HepG2 (cell line): ENCODE results near the gene DNAJA3. TPM values are rescaled to one million over a fixed set of nuclear protein-coding genes. Genes with fewer than 3 reads are reported as not detected.
A peak's percentile ranks its signal among the peaks of the same experiment; 100 is the strongest.

Experiments
- ATAC-seq: fragments of 200-7000 bp; cut with Tn5 transposase; 3 replicates; pipeline ENCODE4 v1.9.1; 2020; ENCODE audit warnings: mild to moderate bottlenecking, moderate library complexity
- BruUV-seq: library from RNA; stranded (reverse); fragments of 400-500 nt; replicated peaks from 2 replicates; lab custom pipeline; 2021; lab: Mats Ljungman, UMichigan
- CTCF ChIA-PET: fragments of 300-600 bp; formaldehyde crosslinking; extraction: SDS; loops from one replicate; lab custom pipeline; 2021; ENCODE audit warnings: low total read pairs, inconsistent platforms, low intra/inter-chr PET ratio; lab: Yijun Ruan, JAX
- POLR2A ChIA-PET: fragments of 350-600 bp; sonication (Branson Sonifier 250); formaldehyde crosslinking; loops from one replicate; lab custom pipeline; 2020; ENCODE audit warnings: antibody characterized with exemption, inconsistent platforms; lab: Yijun Ruan, JAX
- DNase-seq: peaks from one replicate; pipeline ENCODE4 v3.0.0-alpha.2; 2015; ENCODE audit warnings: low spot score
- FAIRE-seq: peaks from 3 replicates; lab custom pipeline; 2011; peaks lifted over from hg19 to GRCh38; lab: Jason Lieb, UNC
- H2AFZ ChIP-seq: one replicate; pipeline ENCODE4 v1.6.1; 2011; ENCODE audit warnings: low read length, inconsistent platforms
- H3K27ac ChIP-seq: fragments of 300-600 bp; 3 replicates; pipeline ENCODE4 v1.8.0; 2011; ENCODE audit warnings: mixed run types, mild to moderate bottlenecking, mixed read lengths, low read length, inconsistent platforms; ENCODE audit not compliant: insufficient read depth; ENCODE audit errors: extremely low read length
- H3K27me3 ChIP-seq, 2 experiments: fragments of 200-600 bp in 1 of 2; 2 replicates in 1 of 2; 3 replicates in 1 of 2; pipeline versions ENCODE4 v1.6.0 to v1.8.0; 2011; ENCODE audit warnings: low read length in 2 of 2, mild to moderate bottlenecking in 2 of 2, moderate library complexity in 2 of 2, inconsistent platforms in 1 of 2; ENCODE audit not compliant: insufficient read depth in 2 of 2, control insufficient read depth in 1 of 2
- H3K36me3 ChIP-seq, 2 experiments: fragments of 200-600 bp in 1 of 2; replicated peaks in 1 of 2; 2 replicates in 1 of 2; 3 replicates in 1 of 2; pipeline versions ENCODE4 v1.5.1 to v1.8.0; 2011; ENCODE audit warnings: low read length in 2 of 2, inconsistent platforms in 1 of 2; ENCODE audit not compliant: insufficient read depth in 2 of 2, control insufficient read depth in 1 of 2
- H3K4me1 ChIP-seq: 2 replicates; pipeline ENCODE4 v1.5.1; 2012; ENCODE audit warnings: low read length, inconsistent platforms; ENCODE audit not compliant: insufficient read depth
- H3K4me2 ChIP-seq: 2 replicates; pipeline ENCODE4 v1.6.0; 2011; ENCODE audit warnings: low read depth, low read length, inconsistent platforms
- H3K4me3 ChIP-seq, 3 experiments: fragments of 200-600 bp in 1 of 3; sonication (generic), shearing (Covaris generic) in 1 of 3; replicated peaks in 1 of 3; 2 replicates each; pipeline ENCODE4 v1.5.1; 2011 to 2016; ENCODE audit warnings: low read length in 3 of 3, inconsistent platforms in 2 of 3, low read depth in 2 of 3, mild to moderate bottlenecking in 2 of 3, control low read depth in 1 of 3, mixed read lengths in 1 of 3; ENCODE audit not compliant: insufficient read depth in 1 of 3
- H3K79me2 ChIP-seq: one replicate; pipeline ENCODE4 v1.6.1; 2011; ENCODE audit warnings: low read length, inconsistent platforms; ENCODE audit not compliant: insufficient read depth
- H3K9ac ChIP-seq: 2 replicates; pipeline ENCODE4 v1.6.0; 2011; ENCODE audit warnings: mild to moderate bottlenecking, low read depth, low read length, inconsistent platforms; ENCODE audit not compliant: insufficient read depth
- H3K9me3 ChIP-seq: 2 replicates; pipeline ENCODE4 v1.5.1; 2012; ENCODE audit warnings: mild to moderate bottlenecking, low read length
- H4K20me1 ChIP-seq: 2 replicates; pipeline ENCODE4 v1.6.0; 2011; ENCODE audit warnings: inconsistent platforms, mild to moderate bottlenecking, low read length, moderate library complexity; ENCODE audit not compliant: insufficient read depth
- AGO2 ChIP-seq: fragments of 200-400 bp; formaldehyde crosslinking; optimal IDR thresholded peaks from 2 replicates; pipeline ENCODE3; 2017; ENCODE audit warnings: mild to moderate bottlenecking, low read depth, low read length, moderate library complexity
- MAFF ChIP-seq: IDR thresholded peaks from 2 replicates; pipeline ENCODE4 v1.6.1; 2011; ENCODE audit warnings: low read depth, low read length, improper control_type of control experiment
- MAFK ChIP-seq, 2 experiments: IDR thresholded peaks in 1 of 2; conservative IDR thresholded peaks in 1 of 2; 2 replicates each; pipeline ENCODE4 v1.6.1; 2011; ENCODE audit warnings: improper control_type of control experiment in 2 of 2, low read length in 2 of 2
- MIER2 ChIP-seq: IDR thresholded peaks from 2 replicates; pipeline ENCODE4 v1.6.1; 2016; ENCODE audit warnings: missing biosample characterization, missing genetic modification reagents
- REPIN1 ChIP-seq: sonication (generic); formaldehyde crosslinking; IDR thresholded peaks from 2 replicates; pipeline ENCODE4 v1.8.0; 2022; ENCODE audit warnings: missing genetic modification reagents, low read depth, mild to moderate bottlenecking, borderline replicate concordance
- ZNF674 ChIP-seq: sonication (generic); formaldehyde crosslinking; IDR thresholded peaks from 2 replicates; pipeline ENCODE4 v1.5.0; 2020; ENCODE audit warnings: low read depth, mild to moderate bottlenecking, missing genetic modification reagents
- ZNF768 ChIP-seq: sonication (generic); formaldehyde crosslinking; IDR thresholded peaks from 2 replicates; pipeline ENCODE4 v1.4.0; 2020; ENCODE audit warnings: missing genetic modification reagents
- ZNF83 ChIP-seq: sonication (generic); formaldehyde crosslinking; IDR thresholded peaks from 2 replicates; pipeline ENCODE4 v1.4.0; 2020; ENCODE audit warnings: missing genetic modification reagents, mild to moderate bottlenecking, borderline replicate concordance
- WGBS: methylation state at CpG from one replicate; pipeline ENCODE4 v1.1.6; 2017; ENCODE audit warnings: low lambda C conversion rate; 5-methylcytosine and 5-hydroxymethylcytosine counted together
- in situ Hi-C: cut with HindIII; loops from 2 replicates; pipeline ENCODE4 v1.10.0; 2017; ENCODE audit warnings: low pct_unique_long_range_greater_than_20kb; ENCODE audit not compliant: extremely low pct_ligation_motif_present
- intact Hi-C: fragments of 100-400 bp; cut with micrococcal nuclease; formaldehyde crosslinking; loops from one replicate; pipeline ENCODE4 v1.10.0; 2022; ENCODE audit not compliant: unreplicated experiment
- polyA plus RNA-seq, 8 experiments: library from polyadenylated mRNA; depleted of rRNA in 3 of 8; stranded (reverse) in 7 of 8; unstranded in 1 of 8; fragments of >200 nt; fragmentation: Illumina TruSeq in 4 of 8; extraction: Trizol in 4 of 8; gene quantifications; 2 replicates each; pipeline versions ENCODE4 v1.2.1 to v1.2.3, GENCODE V29; 2011 to 2016; ENCODE audit warnings: low read depth in 4 of 8, missing spikeins in 1 of 8, mixed read lengths in 1 of 8; ENCODE audit not compliant: insufficient read depth in 1 of 8
- total RNA-seq, 5 experiments: library from RNA; depleted of rRNA; stranded (reverse); fragments of >200 nt; fragmentation: Illumina TruSeq; extraction: Trizol; gene quantifications; 2 replicates each; pipeline ENCODE4 v1.2.3, GENCODE V29; 2016; ENCODE audit warnings: low read depth in 1 of 5
- TF ChIP-seq, protein P1 (sequence below): sonication (generic); formaldehyde crosslinking; IDR thresholded peaks from 2 replicates; pipeline ENCODE4 v1.5.1; 2020; ENCODE audit warnings: missing genetic modification reagents, mild to moderate bottlenecking, borderline replicate concordance
- TF ChIP-seq, protein P2 (sequence below): sonication (generic); formaldehyde crosslinking; IDR thresholded peaks from 2 replicates; pipeline ENCODE4 v1.5.1; 2020; ENCODE audit warnings: mild to moderate bottlenecking, missing genetic modification reagents, moderate library complexity

The DNAJA3 gene
- total and polyA plus RNA-seq, 2 of the 13 experiments (the other 11 are each of a cell fraction or from before 2014, with no cell fraction given) = 77.0 to 83.3 TPM

DNA sequence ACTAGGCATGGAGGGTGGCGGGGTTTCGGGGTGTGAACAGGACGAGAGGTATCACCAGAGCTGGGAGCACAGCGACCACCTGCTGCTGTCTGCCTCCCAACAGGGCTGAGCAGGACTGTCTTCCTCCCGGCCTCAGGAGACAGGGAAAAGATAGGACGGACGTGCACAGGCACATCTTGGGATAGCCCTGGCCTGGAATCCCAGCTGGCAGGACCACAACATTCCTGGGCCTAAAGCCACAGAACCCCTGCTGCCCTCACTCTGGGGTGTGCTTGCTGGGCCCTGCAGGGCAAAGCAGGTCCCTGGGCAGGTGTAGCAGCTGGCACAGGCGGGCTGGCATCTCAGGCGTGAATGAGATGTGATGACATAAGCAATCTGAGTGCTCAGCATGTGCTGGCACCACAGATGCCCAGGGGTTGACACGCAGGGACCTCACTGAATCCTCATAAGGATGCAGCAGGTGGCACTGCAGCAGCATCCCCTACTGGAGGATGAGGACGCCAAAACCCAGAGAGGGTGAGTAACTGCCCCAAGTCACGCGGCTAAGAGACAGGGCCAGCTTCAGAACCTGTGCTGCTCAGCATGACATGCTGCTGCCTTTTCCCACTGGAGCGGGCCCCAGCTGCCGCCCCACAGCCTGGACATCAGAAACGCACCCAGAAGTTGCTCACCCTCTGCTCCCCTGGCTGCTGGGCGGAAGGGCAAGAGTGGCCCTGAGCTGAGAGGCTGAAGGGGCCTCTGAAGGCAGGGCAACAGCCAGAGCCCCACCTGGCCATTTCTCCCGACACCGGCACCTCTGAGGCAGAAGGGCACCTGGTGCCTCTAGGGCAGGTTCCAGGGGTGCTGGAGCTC, 16.4 kb upstream of the DNAJA3 start:
- Histone ChIP-seq H3K9ac (no peak overlapping the region), H3K9me3 (no peaks in the 10 kb centered on the region), H3K79me2 (peaks cover 2% of the 10 kb centered on the region), H3K36me3 (peaks cover 5 to 27% of the 10 kb centered on the region in 2 experiments; a peak in 4 of 5 replicates), H3K4me1 (peaks cover 2% of the 10 kb centered on the region), H3K4me3 (no peak overlapping the region), H2AFZ (no peak overlapping the region), H3K27ac (no peak overlapping the region), H3K4me2 (no peak overlapping the region), H4K20me1 (no peaks in the 10 kb centered on the region), H3K27me3 (no peaks in the 10 kb centered on the region)
- WGBS = 98% methylated on average over 5 of the region's 19 CpGs
- POLR2A ChIA-PET = no interaction called here
- ATAC-seq (no peak), DNase-seq (no peak), FAIRE-seq (no peak)
- in situ Hi-C loops (no loop called here), intact Hi-C loops (no loop called here)
- CTCF ChIA-PET = no interaction called here
- BruUV-seq = no TSS peak
- TF ChIP-seq, protein P1, sequence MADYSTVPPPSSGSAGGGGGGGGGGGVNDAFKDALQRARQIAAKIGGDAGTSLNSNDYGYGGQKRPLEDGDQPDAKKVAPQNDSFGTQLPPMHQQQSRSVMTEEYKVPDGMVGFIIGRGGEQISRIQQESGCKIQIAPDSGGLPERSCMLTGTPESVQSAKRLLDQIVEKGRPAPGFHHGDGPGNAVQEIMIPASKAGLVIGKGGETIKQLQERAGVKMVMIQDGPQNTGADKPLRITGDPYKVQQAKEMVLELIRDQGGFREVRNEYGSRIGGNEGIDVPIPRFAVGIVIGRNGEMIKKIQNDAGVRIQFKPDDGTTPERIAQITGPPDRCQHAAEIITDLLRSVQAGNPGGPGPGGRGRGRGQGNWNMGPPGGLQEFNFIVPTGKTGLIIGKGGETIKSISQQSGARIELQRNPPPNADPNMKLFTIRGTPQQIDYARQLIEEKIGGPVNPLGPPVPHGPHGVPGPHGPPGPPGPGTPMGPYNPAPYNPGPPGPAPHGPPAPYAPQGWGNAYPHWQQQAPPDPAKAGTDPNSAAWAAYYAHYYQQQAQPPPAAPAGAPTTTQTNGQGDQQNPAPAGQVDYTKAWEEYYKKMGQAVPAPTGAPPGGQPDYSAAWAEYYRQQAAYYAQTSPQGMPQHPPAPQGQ (CRISPR knock-in tag) = no peak
- no peak for TF ChIP-seq MIER2
- TF ChIP-seq MAFK (conservative IDR thresholded peaks at IDR 0.05 in 1 of 2, IDR thresholded peaks at IDR 0.05 in 1 of 2; ENCODE audit: low read length in 2 of 2) = peak; percentile 29 to 37; a peak in 2 of 4 replicates
- TF ChIP-seq, protein P2, sequence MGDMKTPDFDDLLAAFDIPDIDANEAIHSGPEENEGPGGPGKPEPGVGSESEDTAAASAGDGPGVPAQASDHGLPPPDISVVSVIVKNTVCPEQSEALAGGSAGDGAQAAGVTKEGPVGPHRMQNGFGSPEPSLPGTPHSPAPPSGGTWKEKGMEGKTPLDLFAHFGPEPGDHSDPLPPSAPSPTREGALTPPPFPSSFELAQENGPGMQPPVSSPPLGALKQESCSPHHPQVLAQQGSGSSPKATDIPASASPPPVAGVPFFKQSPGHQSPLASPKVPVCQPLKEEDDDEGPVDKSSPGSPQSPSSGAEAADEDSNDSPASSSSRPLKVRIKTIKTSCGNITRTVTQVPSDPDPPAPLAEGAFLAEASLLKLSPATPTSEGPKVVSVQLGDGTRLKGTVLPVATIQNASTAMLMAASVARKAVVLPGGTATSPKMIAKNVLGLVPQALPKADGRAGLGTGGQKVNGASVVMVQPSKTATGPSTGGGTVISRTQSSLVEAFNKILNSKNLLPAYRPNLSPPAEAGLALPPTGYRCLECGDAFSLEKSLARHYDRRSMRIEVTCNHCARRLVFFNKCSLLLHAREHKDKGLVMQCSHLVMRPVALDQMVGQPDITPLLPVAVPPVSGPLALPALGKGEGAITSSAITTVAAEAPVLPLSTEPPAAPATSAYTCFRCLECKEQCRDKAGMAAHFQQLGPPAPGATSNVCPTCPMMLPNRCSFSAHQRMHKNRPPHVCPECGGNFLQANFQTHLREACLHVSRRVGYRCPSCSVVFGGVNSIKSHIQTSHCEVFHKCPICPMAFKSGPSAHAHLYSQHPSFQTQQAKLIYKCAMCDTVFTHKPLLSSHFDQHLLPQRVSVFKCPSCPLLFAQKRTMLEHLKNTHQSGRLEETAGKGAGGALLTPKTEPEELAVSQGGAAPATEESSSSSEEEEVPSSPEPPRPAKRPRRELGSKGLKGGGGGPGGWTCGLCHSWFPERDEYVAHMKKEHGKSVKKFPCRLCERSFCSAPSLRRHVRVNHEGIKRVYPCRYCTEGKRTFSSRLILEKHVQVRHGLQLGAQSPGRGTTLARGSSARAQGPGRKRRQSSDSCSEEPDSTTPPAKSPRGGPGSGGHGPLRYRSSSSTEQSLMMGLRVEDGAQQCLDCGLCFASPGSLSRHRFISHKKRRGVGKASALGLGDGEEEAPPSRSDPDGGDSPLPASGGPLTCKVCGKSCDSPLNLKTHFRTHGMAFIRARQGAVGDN (CRISPR knock-in tag) = peak; percentile 11; the same call in 1 of the 2 replicates
- no peak for TF ChIP-seq ZNF674 (CRISPR knock-in tag)
- peak; percentile 39 for TF ChIP-seq AGO2
- TF ChIP-seq REPIN1 (CRISPR knock-in tag) = no peak
- no peak for TF ChIP-seq ZNF83 (CRISPR knock-in tag)
- peak; percentile 44; the same call in 1 of the 2 replicates for TF ChIP-seq ZNF768 (CRISPR knock-in tag)
- peak; percentile 23; the same call in 1 of the 2 replicates for TF ChIP-seq MAFF
